ENCODE results near the gene UBAC2.

The UBAC2 gene

DNA sequence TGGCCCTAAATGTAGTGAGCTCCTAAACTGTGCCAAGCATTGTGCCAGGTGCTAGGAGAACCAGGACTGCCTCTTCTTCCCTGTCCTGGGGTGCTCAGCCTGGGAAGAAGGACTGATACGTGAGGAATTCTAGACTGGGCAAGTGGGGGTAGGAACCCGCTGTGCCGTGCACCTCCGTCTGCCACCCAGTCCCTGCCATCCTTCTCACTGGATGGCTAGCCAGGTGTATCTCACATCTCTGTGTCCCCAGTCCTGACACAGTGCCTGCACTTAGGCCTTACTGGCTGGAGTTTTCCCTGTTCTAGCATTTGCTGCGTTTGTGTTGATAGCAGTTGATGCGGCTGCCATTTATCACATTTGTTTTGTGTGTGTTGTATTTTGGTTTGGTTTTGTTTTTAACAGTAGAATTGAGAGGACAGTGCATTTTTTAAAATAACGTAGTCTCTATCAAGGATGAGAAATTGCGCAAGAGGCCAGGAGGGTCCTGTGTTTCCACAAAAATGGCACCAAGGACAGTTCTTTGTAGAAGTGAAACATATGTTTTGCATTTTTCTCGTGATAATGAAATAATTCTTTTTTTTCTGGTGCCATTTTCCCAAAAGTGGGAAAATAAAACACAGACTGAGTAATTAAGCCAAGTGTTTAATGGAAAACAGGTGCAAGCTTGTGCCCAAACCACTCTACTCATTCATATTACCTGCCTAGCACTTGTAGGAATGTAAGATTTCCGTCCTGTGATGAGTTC, 111.3 kb downstream of the UBAC2 start:
- no peak for ATAC-seq
- TF ChIP-seq PPARA (CRISPR knock-in tag; IDR thresholded peaks at IDR 0.05; ENCODE audit: borderline replicate concordance) (no peak), TCF4 (CRISPR knock-in tag; IDR thresholded peaks at IDR 0.05; ENCODE audit: borderline replicate concordance) (peak; percentile 57; the same call in 1 of the 2 replicates)

DNA sequence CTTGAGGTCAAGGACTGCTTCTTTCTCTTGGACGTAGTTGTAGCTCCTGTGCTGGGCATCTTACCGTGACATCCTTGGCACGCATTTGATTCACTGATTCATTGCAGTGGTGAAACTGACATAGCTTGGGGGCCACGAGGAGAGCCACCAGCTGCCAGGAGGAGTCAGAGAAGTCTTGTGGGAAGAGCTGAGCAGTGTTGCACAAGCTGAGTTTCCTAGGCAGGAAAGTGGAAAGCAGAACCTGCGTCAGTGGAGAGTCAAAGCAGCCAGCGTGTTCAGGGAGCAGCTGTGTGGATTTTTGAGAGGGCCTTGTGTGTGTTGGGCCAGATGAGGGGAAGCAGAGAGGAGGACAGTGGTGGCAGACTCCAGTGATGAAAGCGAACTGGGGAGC, 111.8 kb downstream of the UBAC2 start:
- TF ChIP-seq ESRRG (CRISPR knock-in tag; IDR thresholded peaks at IDR 0.05), result no peak
- no peak for TF ChIP-seq ZNF565 (CRISPR knock-in tag; conservative IDR thresholded peaks at IDR 0.05; ENCODE audit: low read depth)
- TF ChIP-seq CSDC2 (CRISPR knock-in tag; IDR thresholded peaks at IDR 0.05), result no peak
- no peak for TF ChIP-seq ISL1 (CRISPR knock-in tag; IDR thresholded peaks at IDR 0.05)
- TF ChIP-seq, protein P1, sequence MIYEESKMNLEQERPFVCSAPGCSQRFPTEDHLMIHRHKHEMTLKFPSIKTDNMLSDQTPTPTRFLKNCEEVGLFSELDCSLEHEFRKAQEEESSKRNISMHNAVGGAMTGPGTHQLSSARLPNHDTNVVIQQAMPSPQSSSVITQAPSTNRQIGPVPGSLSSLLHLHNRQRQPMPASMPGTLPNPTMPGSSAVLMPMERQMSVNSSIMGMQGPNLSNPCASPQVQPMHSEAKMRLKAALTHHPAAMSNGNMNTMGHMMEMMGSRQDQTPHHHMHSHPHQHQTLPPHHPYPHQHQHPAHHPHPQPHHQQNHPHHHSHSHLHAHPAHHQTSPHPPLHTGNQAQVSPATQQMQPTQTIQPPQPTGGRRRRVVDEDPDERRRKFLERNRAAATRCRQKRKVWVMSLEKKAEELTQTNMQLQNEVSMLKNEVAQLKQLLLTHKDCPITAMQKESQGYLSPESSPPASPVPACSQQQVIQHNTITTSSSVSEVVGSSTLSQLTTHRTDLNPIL (CRISPR knock-in tag; IDR thresholded peaks at IDR 0.05; ENCODE audit: low read depth), result no peak
- TF ChIP-seq ZC3H10 (CRISPR knock-in tag; IDR thresholded peaks at IDR 0.05), result no peak
- TF ChIP-seq BACH2 (CRISPR knock-in tag; IDR thresholded peaks at IDR 0.05; ENCODE audit: borderline replicate concordance), result no peak
- TF ChIP-seq, protein P2, sequence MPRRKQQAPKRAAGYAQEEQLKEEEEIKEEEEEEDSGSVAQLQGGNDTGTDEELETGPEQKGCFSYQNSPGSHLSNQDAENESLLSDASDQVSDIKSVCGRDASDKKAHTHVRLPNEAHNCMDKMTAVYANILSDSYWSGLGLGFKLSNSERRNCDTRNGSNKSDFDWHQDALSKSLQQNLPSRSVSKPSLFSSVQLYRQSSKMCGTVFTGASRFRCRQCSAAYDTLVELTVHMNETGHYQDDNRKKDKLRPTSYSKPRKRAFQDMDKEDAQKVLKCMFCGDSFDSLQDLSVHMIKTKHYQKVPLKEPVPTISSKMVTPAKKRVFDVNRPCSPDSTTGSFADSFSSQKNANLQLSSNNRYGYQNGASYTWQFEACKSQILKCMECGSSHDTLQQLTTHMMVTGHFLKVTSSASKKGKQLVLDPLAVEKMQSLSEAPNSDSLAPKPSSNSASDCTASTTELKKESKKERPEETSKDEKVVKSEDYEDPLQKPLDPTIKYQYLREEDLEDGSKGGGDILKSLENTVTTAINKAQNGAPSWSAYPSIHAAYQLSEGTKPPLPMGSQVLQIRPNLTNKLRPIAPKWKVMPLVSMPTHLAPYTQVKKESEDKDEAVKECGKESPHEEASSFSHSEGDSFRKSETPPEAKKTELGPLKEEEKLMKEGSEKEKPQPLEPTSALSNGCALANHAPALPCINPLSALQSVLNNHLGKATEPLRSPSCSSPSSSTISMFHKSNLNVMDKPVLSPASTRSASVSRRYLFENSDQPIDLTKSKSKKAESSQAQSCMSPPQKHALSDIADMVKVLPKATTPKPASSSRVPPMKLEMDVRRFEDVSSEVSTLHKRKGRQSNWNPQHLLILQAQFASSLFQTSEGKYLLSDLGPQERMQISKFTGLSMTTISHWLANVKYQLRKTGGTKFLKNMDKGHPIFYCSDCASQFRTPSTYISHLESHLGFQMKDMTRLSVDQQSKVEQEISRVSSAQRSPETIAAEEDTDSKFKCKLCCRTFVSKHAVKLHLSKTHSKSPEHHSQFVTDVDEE (CRISPR knock-in tag; IDR thresholded peaks at IDR 0.05), result no peak
- no peak for TF ChIP-seq TOX (CRISPR knock-in tag; IDR thresholded peaks at IDR 0.05; ENCODE audit: borderline replicate concordance)
- TF ChIP-seq RARB (CRISPR knock-in tag; IDR thresholded peaks at IDR 0.05), result no peak
- ATAC-seq, result no peak

DNA sequence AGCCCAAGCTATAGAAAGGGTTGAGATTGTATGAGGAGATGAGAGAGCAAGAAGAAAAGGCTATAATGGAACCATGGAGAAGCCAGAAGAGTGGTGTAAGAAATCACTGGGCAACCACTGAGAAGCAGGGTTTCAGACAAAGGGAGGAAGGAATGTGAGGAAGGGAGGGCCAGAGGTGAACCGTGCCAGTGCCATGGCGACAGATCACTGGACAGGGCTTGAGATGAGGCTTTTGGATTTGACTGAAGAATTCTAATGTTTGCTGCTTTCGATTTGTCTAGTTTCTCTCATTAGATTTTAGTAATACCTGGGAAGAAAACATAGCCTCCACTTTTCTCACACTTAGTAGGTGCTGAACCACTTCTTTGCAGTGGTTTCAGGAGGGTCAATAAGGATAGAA, 112.8 kb downstream of the UBAC2 start:
- ATAC-seq, result no peak

More for the DNA sequence above, 112.8 kb downstream of the UBAC2 start:
- TF ChIP-seq, protein P1 (CRISPR knock-in tag; IDR thresholded peaks at IDR 0.05; ENCODE audit: low read depth), result no peak
- TF ChIP-seq ZC3H10 (CRISPR knock-in tag; IDR thresholded peaks at IDR 0.05) (no peak), GLIS3 (CRISPR knock-in tag; IDR thresholded peaks at IDR 0.05) (no peak), ZNF8 (CRISPR knock-in tag; IDR thresholded peaks at IDR 0.05) (no peak), RARB (CRISPR knock-in tag; IDR thresholded peaks at IDR 0.05) (no peak), OSR1 (CRISPR knock-in tag; IDR thresholded peaks at IDR 0.05) (no peak), PPARA (CRISPR knock-in tag; IDR thresholded peaks at IDR 0.05; ENCODE audit: borderline replicate concordance) (no peak), ZFP30 (CRISPR knock-in tag; IDR thresholded peaks at IDR 0.05) (no peak), TOX (CRISPR knock-in tag; IDR thresholded peaks at IDR 0.05; ENCODE audit: borderline replicate concordance) (no peak), ZNF565 (CRISPR knock-in tag; conservative IDR thresholded peaks at IDR 0.05; ENCODE audit: low read depth) (no peak), BACH2 (CRISPR knock-in tag; IDR thresholded peaks at IDR 0.05; ENCODE audit: borderline replicate concordance) (no peak), ZFP3 (CRISPR knock-in tag; IDR thresholded peaks at IDR 0.05) (no peak), SNAI2 (CRISPR knock-in tag; IDR thresholded peaks at IDR 0.05) (no peak)
- TF ChIP-seq, protein P3, sequence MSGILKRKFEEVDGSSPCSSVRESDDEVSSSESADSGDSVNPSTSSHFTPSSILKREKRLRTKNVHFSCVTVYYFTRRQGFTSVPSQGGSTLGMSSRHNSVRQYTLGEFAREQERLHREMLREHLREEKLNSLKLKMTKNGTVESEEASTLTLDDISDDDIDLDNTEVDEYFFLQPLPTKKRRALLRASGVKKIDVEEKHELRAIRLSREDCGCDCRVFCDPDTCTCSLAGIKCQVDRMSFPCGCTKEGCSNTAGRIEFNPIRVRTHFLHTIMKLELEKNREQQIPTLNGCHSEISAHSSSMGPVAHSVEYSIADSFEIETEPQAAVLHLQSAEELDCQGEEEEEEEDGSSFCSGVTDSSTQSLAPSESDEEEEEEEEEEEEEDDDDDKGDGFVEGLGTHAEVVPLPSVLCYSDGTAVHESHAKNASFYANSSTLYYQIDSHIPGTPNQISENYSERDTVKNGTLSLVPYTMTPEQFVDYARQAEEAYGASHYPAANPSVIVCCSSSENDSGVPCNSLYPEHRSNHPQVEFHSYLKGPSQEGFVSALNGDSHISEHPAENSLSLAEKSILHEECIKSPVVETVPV (CRISPR knock-in tag; IDR thresholded peaks at IDR 0.05), result no peak
- TF ChIP-seq, protein P2 (CRISPR knock-in tag; IDR thresholded peaks at IDR 0.05), result no peak
- TF ChIP-seq, protein P4, sequence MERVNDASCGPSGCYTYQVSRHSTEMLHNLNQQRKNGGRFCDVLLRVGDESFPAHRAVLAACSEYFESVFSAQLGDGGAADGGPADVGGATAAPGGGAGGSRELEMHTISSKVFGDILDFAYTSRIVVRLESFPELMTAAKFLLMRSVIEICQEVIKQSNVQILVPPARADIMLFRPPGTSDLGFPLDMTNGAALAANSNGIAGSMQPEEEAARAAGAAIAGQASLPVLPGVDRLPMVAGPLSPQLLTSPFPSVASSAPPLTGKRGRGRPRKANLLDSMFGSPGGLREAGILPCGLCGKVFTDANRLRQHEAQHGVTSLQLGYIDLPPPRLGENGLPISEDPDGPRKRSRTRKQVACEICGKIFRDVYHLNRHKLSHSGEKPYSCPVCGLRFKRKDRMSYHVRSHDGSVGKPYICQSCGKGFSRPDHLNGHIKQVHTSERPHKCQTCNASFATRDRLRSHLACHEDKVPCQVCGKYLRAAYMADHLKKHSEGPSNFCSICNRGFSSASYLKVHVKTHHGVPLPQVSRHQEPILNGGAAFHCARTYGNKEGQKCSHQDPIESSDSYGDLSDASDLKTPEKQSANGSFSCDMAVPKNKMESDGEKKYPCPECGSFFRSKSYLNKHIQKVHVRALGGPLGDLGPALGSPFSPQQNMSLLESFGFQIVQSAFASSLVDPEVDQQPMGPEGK (CRISPR knock-in tag; IDR thresholded peaks at IDR 0.05; ENCODE audit: borderline replicate concordance), result no peak
